Measurements from ENCODE around the gene CPNE8. TPM values are rescaled to one million over a fixed set of nuclear protein-coding genes. Genes with fewer than 3 reads are reported as not detected.

The CPNE8 gene
- total RNA-seq, 2 experiments from 2014 or later: not detected

GRCh38 chr12:38898001-38898684 is 7.2 kb downstream of the CPNE8 start:
- H2AFZ ChIP-seq (ENCODE audit: low read length): no peak overlapping the region
- ChIA-PET POLR2A (no interaction called here), CTCF (ENCODE audit: unreplicated experiment) (no interaction called here)
- H4K20me1 ChIP-seq (ENCODE audit: insufficient read depth, low read length): no peaks in the 10 kb centered on the region
- H3K4me2 ChIP-seq (ENCODE audit: low read length): no peak overlapping the region
- TF ChIP-seq EZH2phosphoT487 (IDR thresholded peaks at IDR 0.05; ENCODE audit: borderline replicate concordance, low read depth, low read length): no peak
- TF ChIP-seq CTCF (conservative IDR thresholded peaks at IDR 0.05; ENCODE audit: low read length): no peak
- BruUV-seq (replicated peaks): no TSS peak
- H3K79me2 ChIP-seq (ENCODE audit: insufficient read depth, low read depth, low read length): no peaks in the 10 kb centered on the region
- no peaks in the 10 kb centered on the region for H3K9me2 ChIP-seq (ENCODE audit: insufficient read depth, low read length)
- no peak overlapping the region for H3K27ac ChIP-seq (ENCODE audit: low read depth, low read length, poor library complexity, severe bottlenecking)
- no peaks in the 10 kb centered on the region for H3K9me3 ChIP-seq (ENCODE audit: low read length)
- intact Hi-C loops (cut with micrococcal nuclease; ENCODE audit: unreplicated experiment): no loop called here
- H3K36me3 ChIP-seq (ENCODE audit: insufficient read depth, low read length): no peaks in the 10 kb centered on the region
- no peak overlapping the region for H3K4me3 ChIP-seq (ENCODE audit: low read depth, low read length, poor library complexity, severe bottlenecking)
- H3K4me1 ChIP-seq (ENCODE audit: insufficient read depth, low read length, poor library complexity, severe bottlenecking): no peaks in the 10 kb centered on the region
- no peak for DNase-seq (ENCODE audit: low spot score)

- Histone ChIP-seq H4K20me1 (ENCODE audit: insufficient read depth, low read length) (no peaks in the 10 kb centered on the region), H3K79me2 (ENCODE audit: insufficient read depth, low read depth, low read length) (no peaks in the 10 kb centered on the region), H3K27ac (ENCODE audit: low read depth, low read length, poor library complexity, severe bottlenecking) (no peak overlapping the region), H3K36me3 (ENCODE audit: insufficient read depth, low read length) (no peaks in the 10 kb centered on the region), H3K4me2 (ENCODE audit: low read length) (no peak overlapping the region), H3K9me2 (ENCODE audit: insufficient read depth, low read length) (no peaks in the 10 kb centered on the region), H2AFZ (ENCODE audit: low read length) (no peak overlapping the region), H3K4me1 (ENCODE audit: insufficient read depth, low read length, poor library complexity, severe bottlenecking) (no peaks in the 10 kb centered on the region), H3K4me3 (ENCODE audit: low read depth, low read length, poor library complexity, severe bottlenecking) (no peak overlapping the region), H3K9me3 (ENCODE audit: low read length) (no peaks in the 10 kb centered on the region)
- no TSS peak for BruUV-seq (replicated peaks)
- TF ChIP-seq EZH2phosphoT487 (IDR thresholded peaks at IDR 0.05; ENCODE audit: borderline replicate concordance, low read depth, low read length): no peak
- no peak for TF ChIP-seq CTCF (conservative IDR thresholded peaks at IDR 0.05; ENCODE audit: low read length)
- CTCF ChIA-PET (ENCODE audit: unreplicated experiment): no interaction called here
- POLR2A ChIA-PET: interaction anchor here (0.7 to 1.5 kb wide), 2 partner anchors 13 to 17 kb away, joined by 3 to 4 read pairs; no protein-coding TSS in a partner anchor
- no peak for DNase-seq (ENCODE audit: low spot score)
- intact Hi-C loops (cut with micrococcal nuclease; ENCODE audit: unreplicated experiment): no loop called here
Measured at GRCh38 chr12:38895446-38895845, 9.9 kb downstream of the CPNE8 start.

GRCh38 chr12:38892976-38893375 is 12.4 kb downstream of the CPNE8 start:
- Histone ChIP-seq H3K36me3 (ENCODE audit: insufficient read depth, low read length) (no peaks in the 10 kb centered on the region), H3K4me1 (ENCODE audit: insufficient read depth, low read length, poor library complexity, severe bottlenecking) (no peaks in the 10 kb centered on the region), H3K4me3 (ENCODE audit: low read depth, low read length, poor library complexity, severe bottlenecking) (no peak overlapping the region), H3K27ac (ENCODE audit: low read depth, low read length, poor library complexity, severe bottlenecking) (no peak overlapping the region), H2AFZ (ENCODE audit: low read length) (no peak overlapping the region), H3K79me2 (ENCODE audit: insufficient read depth, low read depth, low read length) (no peaks in the 10 kb centered on the region), H3K9me3 (ENCODE audit: low read length) (no peaks in the 10 kb centered on the region), H4K20me1 (ENCODE audit: insufficient read depth, low read length) (no peaks in the 10 kb centered on the region), H3K9me2 (ENCODE audit: insufficient read depth, low read length) (no peaks in the 10 kb centered on the region), H3K4me2 (ENCODE audit: low read length) (no peak overlapping the region)
- TF ChIP-seq EZH2phosphoT487 (IDR thresholded peaks at IDR 0.05; ENCODE audit: borderline replicate concordance, low read depth, low read length): no peak
- TF ChIP-seq CTCF (conservative IDR thresholded peaks at IDR 0.05; ENCODE audit: low read length): no peak
- intact Hi-C loops (cut with micrococcal nuclease; ENCODE audit: unreplicated experiment): no loop called here
- BruUV-seq (replicated peaks): no TSS peak
- ChIA-PET CTCF (ENCODE audit: unreplicated experiment) (no interaction called here), POLR2A (no interaction called here)
- no peak for DNase-seq (ENCODE audit: low spot score)

Data from OCI-LY7 (cell line).